Endothelial cell (in vitro differentiated cells): ENCODE measurements around the gene PSMF1. TPM values are rescaled to one million over a fixed set of nuclear protein-coding genes. Genes with fewer than 3 reads are reported as not detected.
"Not testable (repeated sequence)": the region's sequence is repeated elsewhere in the genome, so short reads cannot be mapped to it uniquely, and the experiment has no call there.

Source experiments
- DNase-seq: peaks from one replicate; pipeline ENCODE4 v3.0.0; 2021; ENCODE audit warnings: low spot score
- H3K27ac Mint-ChIP-seq: one replicate; pipeline ENCODE4 v1.8.0; 2021; ENCODE audit warnings: mixed read lengths, inconsistent platforms; ENCODE audit not compliant: unreplicated experiment
- H3K27me3 Mint-ChIP-seq: one replicate; pipeline ENCODE4 v1.8.0; 2021; ENCODE audit warnings: mild to moderate bottlenecking, moderate library complexity, mixed read lengths, inconsistent platforms; ENCODE audit not compliant: unreplicated experiment
- H3K36me3 Mint-ChIP-seq: one replicate; pipeline ENCODE4 v1.8.0; 2021; ENCODE audit warnings: mild to moderate bottlenecking, low read depth, mixed read lengths, inconsistent platforms; ENCODE audit not compliant: unreplicated experiment
- H3K4me1 Mint-ChIP-seq: one replicate; pipeline ENCODE4 v1.8.0; 2021; ENCODE audit warnings: mild to moderate bottlenecking, mixed read lengths, inconsistent platforms; ENCODE audit not compliant: unreplicated experiment
- H3K4me3 Mint-ChIP-seq: one replicate; pipeline ENCODE4 v1.8.0; 2021; ENCODE audit warnings: mild to moderate bottlenecking, mixed read lengths, inconsistent platforms; ENCODE audit not compliant: unreplicated experiment
- H3K9me3 Mint-ChIP-seq: one replicate; pipeline ENCODE4 v1.8.0; 2021; ENCODE audit warnings: mixed read lengths, inconsistent platforms; ENCODE audit not compliant: unreplicated experiment
- CTCF ChIP-seq: fragments of 200-600 bp; sonication (generic); IDR thresholded peaks from one replicate; pipeline ENCODE4 v1.5.0; 2021; ENCODE audit warnings: antibody characterized with exemption; ENCODE audit not compliant: unreplicated experiment
- total RNA-seq: library from RNA; stranded (reverse); fragmentation: NEBNext Ultra II Directional; extraction: Animal tissue kit (Norgen Biotek cat#: 25700); gene quantifications from one replicate; pipeline ENCODE4 v1.2.1, GENCODE V29; 2021; ENCODE audit not compliant: unreplicated experiment

PSMF1 gene
- total RNA-seq, 1 donor from 2014 or later = 91.7 TPM

- no peak overlapping the region for H3K4me3 Mint-ChIP-seq
- no peak overlapping the region for H3K27ac Mint-ChIP-seq
- TF ChIP-seq CTCF = no peak
- no peaks in the 10 kb centered on the region for H3K27me3 Mint-ChIP-seq
- no peaks in the 10 kb centered on the region for H3K9me3 Mint-ChIP-seq
- no peaks in the 10 kb centered on the region for H3K4me1 Mint-ChIP-seq
- H3K36me3 Mint-ChIP-seq = peaks cover 40% of the 10 kb centered on the region
- no peak for DNase-seq
Measured at GRCh38 chr20:1134836-1135235, 16.4 kb downstream of the PSMF1 start.

GRCh38 chr20:1137236-1137635, 18.8 kb downstream of the PSMF1 start:
- no peak overlapping the region for H3K27ac Mint-ChIP-seq
- H3K36me3 Mint-ChIP-seq = peaks cover 34% of the 10 kb centered on the region
- no peaks in the 10 kb centered on the region for H3K9me3 Mint-ChIP-seq
- H3K27me3 Mint-ChIP-seq = no peaks in the 10 kb centered on the region
- no peak for TF ChIP-seq CTCF
- DNase-seq = no peak
- no peaks in the 10 kb centered on the region for H3K4me1 Mint-ChIP-seq
- no peak overlapping the region for H3K4me3 Mint-ChIP-seq

GRCh38 chr20:1144401-1145172, 26.2 kb downstream of the PSMF1 start:
- Mint-ChIP-seq H3K27me3 (no peaks in the 10 kb centered on the region), H3K9me3 (no peaks in the 10 kb centered on the region), H3K4me1 (no peaks in the 10 kb centered on the region), H3K36me3 (peaks cover 33% of the 10 kb centered on the region), H3K27ac (peak overlapping the region; percentile 31), H3K4me3 (no peak overlapping the region)
- no peak for DNase-seq
- no peak for TF ChIP-seq CTCF

DNA sequence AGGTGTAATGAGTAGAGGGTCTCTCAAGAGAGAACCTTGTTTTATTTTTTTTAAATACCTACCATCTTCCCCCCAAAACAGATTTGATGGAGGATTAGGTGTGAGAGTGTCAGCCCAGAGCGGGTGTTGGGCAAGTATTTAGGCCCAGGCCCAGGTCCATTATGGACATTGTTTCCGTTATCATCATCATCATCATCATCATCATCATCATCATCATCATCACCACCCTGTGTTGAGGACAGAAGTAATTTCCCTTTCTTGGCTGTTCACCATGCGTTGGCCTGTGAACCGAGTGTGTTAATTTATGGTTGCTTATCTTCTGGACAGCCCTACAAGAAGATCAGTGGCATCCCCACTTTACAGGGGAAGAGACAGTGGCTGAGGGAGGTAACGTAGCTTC, 28.6 kb downstream of the PSMF1 start:
- Mint-ChIP-seq H3K27ac (no peak overlapping the region), H3K4me1 (no peaks in the 10 kb centered on the region), H3K4me3 (no peak overlapping the region), H3K9me3 (no peaks in the 10 kb centered on the region), H3K27me3 (no peaks in the 10 kb centered on the region), H3K36me3 (peaks cover 22% of the 10 kb centered on the region)
- TF ChIP-seq CTCF = no peak
- DNase-seq = no peak

DNA sequence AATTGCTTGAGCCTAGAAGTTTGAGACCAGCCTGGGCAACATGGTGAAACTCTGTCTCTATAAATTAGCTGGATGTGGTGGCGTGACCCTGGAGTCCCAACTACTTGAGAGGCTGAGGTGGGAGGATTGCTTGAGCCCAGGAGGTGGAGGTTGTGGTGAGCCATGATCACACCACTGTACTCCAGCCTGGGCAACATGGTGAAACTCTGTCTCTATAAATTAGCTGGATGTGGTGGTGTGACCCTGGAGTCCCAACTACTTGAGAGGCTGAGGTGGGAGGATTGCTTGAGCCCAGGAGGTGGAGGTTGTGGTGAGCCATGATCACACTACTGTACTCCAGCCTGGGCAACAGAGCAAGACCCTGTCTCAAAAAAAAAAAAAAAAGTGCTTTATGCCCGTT, 31.4 kb downstream of the PSMF1 start:
- Mint-ChIP-seq H3K4me1 (peaks cover 15% of the 10 kb centered on the region), H3K36me3 (peaks cover 23% of the 10 kb centered on the region)
- not testable (repeated sequence) for H3K4me3 Mint-ChIP-seq, H3K27ac Mint-ChIP-seq, H3K9me3 Mint-ChIP-seq, H3K27me3 Mint-ChIP-seq, DNase-seq
